ENCODE results near the gene ZBTB8A. TPM values are rescaled to one million over a fixed set of nuclear protein-coding genes. Genes with fewer than 3 reads are reported as not detected.

ZBTB8A gene
- total and polyA plus RNA-seq, 2 of the 13 experiments (the other 11 are each of a cell fraction or from before 2014, with no cell fraction given): 1.3 to 3.7 TPM

DNA sequence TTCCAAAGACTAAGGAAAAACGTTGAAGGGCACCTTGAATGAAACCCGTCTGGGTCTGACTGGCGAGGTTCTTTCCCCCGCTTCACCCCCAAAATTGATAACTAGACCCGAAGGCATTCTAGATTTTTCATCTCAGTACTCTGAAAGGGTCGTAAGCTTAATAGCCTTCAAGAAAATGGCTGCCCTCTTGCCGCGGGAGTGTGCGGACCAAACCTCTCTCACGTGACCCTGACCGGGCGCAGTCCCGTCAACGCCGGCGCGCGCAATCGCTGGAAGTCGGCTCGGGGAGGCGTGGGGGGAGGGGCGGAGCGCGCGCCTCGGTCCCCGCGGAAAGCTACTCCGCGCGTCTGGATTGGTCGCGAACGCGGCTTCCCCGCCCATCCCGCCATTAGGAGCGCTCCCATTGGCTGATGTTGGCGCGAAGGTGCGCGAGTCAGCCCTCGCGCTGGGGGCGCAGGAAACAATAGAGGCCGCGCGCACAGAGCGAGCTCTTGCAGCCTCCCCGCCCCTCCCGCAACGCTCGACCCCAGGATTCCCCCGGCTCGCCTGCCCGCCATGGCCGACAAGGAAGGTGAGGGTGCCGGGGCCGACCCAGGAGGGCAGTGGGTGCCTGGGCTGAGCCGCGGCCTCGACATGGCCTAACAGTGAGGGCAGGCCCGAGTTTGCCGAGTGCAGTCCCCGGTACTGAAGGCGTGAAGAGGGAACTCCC lies 111.7 kb downstream of the ZBTB8A start, which contains the start of gene RBBP4 (continued):
- TF ChIP-seq ZFX (CRISPR knock-in tag; IDR thresholded peaks at IDR 0.05; ENCODE audit: low read depth): peak; percentile 99
- no peak for TF ChIP-seq MBD4 (IDR thresholded peaks at IDR 0.05; ENCODE audit: borderline replicate concordance, low read length)
- no peak; the same call in 1 of the 2 replicates for TF ChIP-seq RORA (CRISPR knock-in tag; IDR thresholded peaks at IDR 0.05)
- TF ChIP-seq ESRRA (CRISPR knock-in tag; IDR thresholded peaks at IDR 0.05; ENCODE audit: low read depth): no peak; the same call in 1 of the 2 replicates
- TF ChIP-seq SIX1 (CRISPR knock-in tag; IDR thresholded peaks at IDR 0.05; ENCODE audit: borderline replicate concordance): no peak
- peak; percentile 75; the same call in 1 of the 2 replicates for TF ChIP-seq ZBTB20 (CRISPR knock-in tag; IDR thresholded peaks at IDR 0.05; ENCODE audit: borderline replicate concordance, low read depth)
- TF ChIP-seq NPAS2 (CRISPR knock-in tag; IDR thresholded peaks at IDR 0.05; ENCODE audit: borderline replicate concordance): 0 out of 2 replicates have a peak, but pooled peaks have one; percentile 63
- TF ChIP-seq, protein P1, sequence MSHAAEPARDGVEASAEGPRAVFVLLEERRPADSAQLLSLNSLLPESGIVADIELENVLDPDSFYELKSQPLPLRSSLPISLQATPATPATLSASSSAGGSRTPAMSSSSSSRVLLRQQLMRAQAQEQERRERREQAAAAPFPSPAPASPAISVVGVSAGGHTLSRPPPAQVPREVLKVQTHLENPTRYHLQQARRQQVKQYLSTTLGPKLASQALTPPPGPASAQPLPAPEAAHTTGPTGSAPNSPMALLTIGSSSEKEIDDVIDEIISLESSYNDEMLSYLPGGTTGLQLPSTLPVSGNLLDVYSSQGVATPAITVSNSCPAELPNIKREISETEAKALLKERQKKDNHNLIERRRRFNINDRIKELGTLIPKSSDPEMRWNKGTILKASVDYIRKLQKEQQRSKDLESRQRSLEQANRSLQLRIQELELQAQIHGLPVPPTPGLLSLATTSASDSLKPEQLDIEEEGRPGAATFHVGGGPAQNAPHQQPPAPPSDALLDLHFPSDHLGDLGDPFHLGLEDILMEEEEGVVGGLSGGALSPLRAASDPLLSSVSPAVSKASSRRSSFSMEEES (CRISPR knock-in tag; IDR thresholded peaks at IDR 0.05): peak; percentile 88
- peak; percentile 14; the same call in 1 of the 2 replicates for TF ChIP-seq NCOA2 (CRISPR knock-in tag; IDR thresholded peaks at IDR 0.05)
- no peak; the same call in 1 of the 2 replicates for TF ChIP-seq ZNF276 (CRISPR knock-in tag; IDR thresholded peaks at IDR 0.05; ENCODE audit: low read depth)
- no peak; the same call in 1 of the 2 replicates for TF ChIP-seq ZZZ3 (CRISPR knock-in tag; IDR thresholded peaks at IDR 0.05; ENCODE audit: borderline replicate concordance)
- TF ChIP-seq DZIP1 (CRISPR knock-in tag; IDR thresholded peaks at IDR 0.05): peak; percentile 99; the same call in 1 of the 2 replicates
- no peak for TF ChIP-seq ZFP36 (IDR thresholded peaks at IDR 0.05; ENCODE audit: borderline replicate concordance, low read depth, low read length, partially characterized antibody)
- TF ChIP-seq ZNF264 (CRISPR knock-in tag; IDR thresholded peaks at IDR 0.05): peak; percentile 27
- TF ChIP-seq SMAD9 (CRISPR knock-in tag; IDR thresholded peaks at IDR 0.05): 0 out of 2 replicates have a peak, but pooled peaks have one; percentile 25
- TF ChIP-seq MED13 (CRISPR knock-in tag; IDR thresholded peaks at IDR 0.05): no peak
- TF ChIP-seq ZFP82 (CRISPR knock-in tag; IDR thresholded peaks at IDR 0.05; ENCODE audit: borderline replicate concordance): peak; percentile 93; the same call in 1 of the 2 replicates
- TF ChIP-seq ZNF256 (CRISPR knock-in tag; conservative IDR thresholded peaks at IDR 0.05): no peak
- TF ChIP-seq MAFG (CRISPR knock-in tag; IDR thresholded peaks at IDR 0.05): no peak
- peak; percentile 78 for TF ChIP-seq SPEN (CRISPR knock-in tag; IDR thresholded peaks at IDR 0.05; ENCODE audit: low read depth)

Measured in HepG2 (cell line).